Activated CD8-positive, alpha-beta memory T cell treated with anti-CD3 and anti-CD28 coated beads for 1 hour (primary cell): ENCODE measurements around the gene NCBP1.

ENCODE experiments used
- DNase-seq, 2 donors: peaks; one replicate each; pipeline ENCODE4 v3.0.0-alpha.2; 2020; ENCODE audit warnings: low read depth in 1 of 2; ENCODE audit errors: extremely low read depth in 1 of 2

NCBP1 gene

DNA sequence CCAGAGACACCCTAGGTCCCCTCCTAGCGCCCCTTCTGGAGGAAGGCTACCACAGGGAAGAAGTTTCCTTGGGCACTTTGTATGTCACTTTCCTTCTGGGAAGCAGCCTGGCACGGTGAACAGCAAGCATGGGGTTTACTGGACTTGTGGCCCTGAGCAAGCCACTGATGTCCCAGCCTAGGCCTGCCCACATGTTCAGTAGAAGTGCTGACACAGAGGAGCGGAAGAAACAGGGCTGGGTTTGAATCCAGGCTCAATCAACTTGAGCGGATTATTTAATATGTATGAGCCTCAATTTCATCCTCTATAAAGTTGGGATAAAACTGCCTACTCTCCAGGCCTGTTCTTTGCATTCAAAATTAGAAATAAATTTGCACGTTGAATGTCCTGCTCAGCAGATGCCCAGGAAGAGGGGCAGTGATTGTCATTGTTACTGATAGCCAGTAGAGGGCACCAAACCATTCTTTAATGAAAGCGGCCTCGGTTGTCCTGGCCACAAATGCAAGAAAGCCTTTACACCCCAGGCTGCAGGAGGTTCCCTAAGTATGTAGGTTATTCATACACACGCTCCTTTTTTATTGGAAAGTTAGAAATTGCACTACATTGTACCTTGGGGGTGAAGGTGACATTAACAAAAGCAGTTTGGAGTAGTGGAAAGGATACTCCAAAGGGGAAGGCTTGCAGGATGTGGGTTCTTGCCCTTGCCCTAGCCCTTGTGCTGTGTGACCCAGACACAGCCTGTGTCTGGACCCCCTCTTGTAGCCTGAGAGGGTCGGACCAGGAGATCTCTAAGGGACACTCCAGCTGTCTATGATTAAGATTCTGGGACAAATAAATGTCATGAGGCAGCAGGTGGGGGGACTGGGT is 77.0 kb downstream of the NCBP1 start:
- peak in 1 of 2 donors; percentile 15 for DNase-seq

DNA sequence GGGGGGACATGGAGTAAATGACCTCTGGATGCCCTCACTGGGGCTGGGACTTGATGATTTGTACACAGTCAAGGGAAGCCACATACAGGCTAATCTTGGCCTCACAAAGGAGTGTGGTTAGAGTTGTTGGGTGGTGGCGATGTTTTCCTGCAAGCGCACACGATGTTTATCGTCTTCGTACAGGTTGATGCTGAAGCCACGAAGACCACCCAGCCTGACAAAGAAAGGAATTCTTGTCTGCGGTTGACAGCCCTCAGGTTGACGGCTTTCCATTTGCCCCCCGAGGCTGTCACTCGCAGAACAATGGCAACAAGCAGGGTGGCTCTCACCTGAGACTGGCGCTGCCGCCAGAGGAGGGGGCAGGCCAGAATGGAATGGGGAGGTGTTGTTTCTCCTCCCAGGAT is 77.6 kb downstream of the NCBP1 start:
- DNase-seq, result no peak

GRCh38 chr9:97714435-97714834 is 80.8 kb downstream of the NCBP1 start:
- no peak for DNase-seq

DNA sequence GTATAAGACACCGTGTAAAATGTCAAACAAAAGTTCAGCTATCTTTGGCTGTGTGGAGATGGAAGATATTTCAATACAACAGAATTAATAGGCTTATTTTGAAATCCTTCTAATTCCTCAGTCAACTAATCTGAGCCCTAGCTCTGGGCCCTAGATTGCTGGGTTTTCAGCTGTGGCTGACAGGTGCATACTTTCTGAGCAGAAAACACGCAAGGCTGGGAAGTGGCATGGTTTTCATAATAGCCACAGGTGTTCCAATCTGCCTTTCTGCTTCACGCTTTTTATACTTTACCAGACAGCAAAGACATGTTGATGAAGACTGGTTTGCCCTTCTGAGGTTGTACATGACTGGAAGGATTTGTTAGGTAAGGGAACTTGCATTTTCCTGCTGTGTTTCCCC is 84.2 kb downstream of the NCBP1 start:
- DNase-seq, result no peak

DNA sequence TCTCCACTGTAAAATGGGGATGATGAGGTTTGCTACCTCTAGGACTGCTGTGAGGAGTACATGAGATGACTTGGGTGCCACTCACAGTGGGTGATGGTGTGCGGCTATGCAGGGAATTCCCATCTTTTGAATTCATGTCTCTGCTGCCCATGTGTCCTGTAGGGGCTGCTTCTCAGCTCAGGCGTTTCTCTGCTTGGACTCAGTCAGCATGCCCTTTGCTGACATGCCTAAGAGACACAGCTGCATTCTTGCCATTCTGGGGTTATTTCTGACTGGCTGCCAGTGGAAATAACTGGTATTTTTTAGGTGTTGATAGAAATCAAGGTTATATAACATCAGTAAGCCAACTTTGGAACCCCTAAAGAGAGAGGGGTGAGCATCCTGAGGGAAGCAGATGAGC is 87.8 kb downstream of the NCBP1 start:
- DNase-seq, result no peak

- DNase-seq, result no peak
These were observed 88.7 kb downstream of the NCBP1 start for GRCh38 chr9:97722331-97722730.
